ENCODE data around the gene SIAH3. TPM values are rescaled to one million over a fixed set of nuclear protein-coding genes. Genes with fewer than 3 reads are reported as not detected.

The SIAH3 gene
- total and polyA plus RNA-seq, 8 donors, result 0.55 TPM; not detected in 7

- Histone ChIP-seq H3K36me3 (no peaks in the 10 kb centered on the region), H3K4me1 (no peaks in the 10 kb centered on the region), H3K4me3 (no peak overlapping the region), H3K27ac (no peak overlapping the region), H3K27me3 (no peaks in the 10 kb centered on the region), H3K9me3 (peaks cover 0 to 3% (median 0%) of the 10 kb centered on the region in 4 donors)
- DNase-seq, result no peak
- intact Hi-C loops (cut with DNase I; ENCODE audit: low total_unique reads), result no loop called here
- WGBS, 5 donors, result 77 to 90% (median 86%) methylated on average over 5 of the region's 5 CpGs
- TF ChIP-seq POLR2A (IDR thresholded peaks at IDR 0.05), result no peak
- no peak for TF ChIP-seq POLR2AphosphoS5 (IDR thresholded peaks at IDR 0.05)
- TF ChIP-seq EP300 (IDR thresholded peaks at IDR 0.05), result no peak
- no peak for TF ChIP-seq CTCF (IDR thresholded peaks at IDR 0.05)
These were observed 51.1 kb downstream of the SIAH3 start for GRCh38 chr13:45800485-45800884.

GRCh38 chr13:45799451-45799850 is 52.1 kb downstream of the SIAH3 start:
- 67 to 84% (median 80%) methylated on average over 2 to 3 of the region's 3 CpGs for WGBS, 5 donors

GRCh38 chr13:45798851-45799250 is 52.7 kb downstream of the SIAH3 start:
- no peak for TF ChIP-seq EP300 (IDR thresholded peaks at IDR 0.05)
- no peak for TF ChIP-seq POLR2A (IDR thresholded peaks at IDR 0.05)
- no peak for TF ChIP-seq CTCF (IDR thresholded peaks at IDR 0.05)
- no peak for TF ChIP-seq POLR2AphosphoS5 (IDR thresholded peaks at IDR 0.05)
- Histone ChIP-seq H3K4me1 (no peaks in the 10 kb centered on the region), H3K9me3 (no peaks in the 10 kb centered on the region), H3K27me3 (no peaks in the 10 kb centered on the region), H3K36me3 (no peaks in the 10 kb centered on the region), H3K27ac (no peak overlapping the region), H3K4me3 (no peak overlapping the region)
- intact Hi-C loops (cut with DNase I; ENCODE audit: low total_unique reads), result no loop called here
- 94 to 97% (median 95%) methylated on average over 3 of the region's 3 CpGs for WGBS, 5 donors
- DNase-seq, result no peak

More at GRCh38 chr13:45799451-45799850, 52.1 kb downstream of the SIAH3 start:
- DNase-seq, result no peak
- no peaks in the 10 kb centered on the region for H3K27me3 ChIP-seq
- no peaks in the 10 kb centered on the region for H3K9me3 ChIP-seq
- H3K27ac ChIP-seq, result no peak overlapping the region
- no peaks in the 10 kb centered on the region for H3K4me1 ChIP-seq
- H3K36me3 ChIP-seq, result no peaks in the 10 kb centered on the region
- TF ChIP-seq CTCF (IDR thresholded peaks at IDR 0.05) (no peak), POLR2AphosphoS5 (IDR thresholded peaks at IDR 0.05) (no peak), EP300 (IDR thresholded peaks at IDR 0.05) (no peak), POLR2A (IDR thresholded peaks at IDR 0.05) (no peak)
- intact Hi-C loops (cut with DNase I; ENCODE audit: low total_unique reads), result no loop called here
- H3K4me3 ChIP-seq, result no peak overlapping the region

- whole genome bisulfite sequencing, 5 donors, result 75 to 81% (median 77%) methylated on average over 10 to 11 of the region's 11 CpGs
- H3K27ac ChIP-seq, result no peak overlapping the region
- no peak for DNase-seq
- H3K9me3 ChIP-seq, result no peaks in the 10 kb centered on the region
- H3K4me1 ChIP-seq, result no peaks in the 10 kb centered on the region
- H3K36me3 ChIP-seq, result no peaks in the 10 kb centered on the region
- intact Hi-C loops (cut with DNase I; ENCODE audit: low total_unique reads), result no loop called here
- H3K4me3 ChIP-seq, result no peak overlapping the region
- no peaks in the 10 kb centered on the region for H3K27me3 ChIP-seq
- TF ChIP-seq EP300 (IDR thresholded peaks at IDR 0.05), result no peak
- TF ChIP-seq POLR2AphosphoS5 (IDR thresholded peaks at IDR 0.05), result no peak
- TF ChIP-seq CTCF (IDR thresholded peaks at IDR 0.05), result no peak
- TF ChIP-seq POLR2A (IDR thresholded peaks at IDR 0.05), result no peak
These were observed 54.9 kb downstream of the SIAH3 start for GRCh38 chr13:45796426-45797235.
